Loucy (cell line): ENCODE measurements around the gene LYPD4.

Experiments
- CTCF ChIP-seq: fragments of 200-600 bp; sonication (generic); conservative IDR thresholded peaks from 2 replicates; pipeline ENCODE4 v1.5.1; 2014; ENCODE audit warnings: mild to moderate bottlenecking, antibody characterized with exemption, low read length
- EZH2phosphoT487 ChIP-seq: fragments of 200-600 bp; IDR thresholded peaks from 2 replicates; pipeline ENCODE4 v1.6.1; 2018; ENCODE audit warnings: antibody characterized with exemption, mild to moderate bottlenecking, moderate library complexity, borderline replicate concordance

DNA sequence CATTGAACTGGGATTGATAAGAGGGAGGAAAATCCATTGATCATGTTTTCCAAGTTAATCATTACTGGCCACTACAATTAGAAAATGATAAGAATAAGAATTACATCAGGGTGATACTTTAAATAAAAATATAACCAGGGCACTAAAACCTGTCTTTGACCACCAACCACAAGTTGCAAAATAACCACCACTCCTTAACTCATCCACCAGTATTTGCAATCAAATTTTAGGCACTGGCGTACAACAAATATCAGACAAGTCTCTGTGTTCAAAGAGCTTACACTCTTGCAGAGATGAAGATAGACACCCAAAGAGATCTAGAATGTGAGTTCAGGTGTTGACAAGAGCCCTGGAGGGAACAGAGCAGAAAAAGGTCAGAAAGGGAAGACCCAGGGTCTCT, 47.6 kb downstream of the LYPD4 start:
- no peak for TF ChIP-seq CTCF
- no peak for TF ChIP-seq EZH2phosphoT487
